Naive thymus-derived CD4-positive, alpha-beta T cell (primary cell): ENCODE data around the gene CSHL1. TPM values are rescaled to one million over a fixed set of nuclear protein-coding genes. Genes with fewer than 3 reads are reported as not detected.

Source experiments
- ATAC-seq: fragments of 150-1000 bp; cut with Tn5 transposase; 2 replicates; pipeline ENCODE4 v1.10.0; 2021; ENCODE audit warnings: mild to moderate bottlenecking, moderate library complexity
- CTCF ChIA-PET: fragments of 350-600 bp; sonication (Branson Sonifier 250); formaldehyde crosslinking; loops from one replicate; lab custom pipeline; 2021; ENCODE audit warnings: antibody characterized with exemption; lab: Charles Lee
- POLR2A ChIA-PET: fragments of 350-600 bp; sonication (Branson Sonifier 250); formaldehyde crosslinking; loops from one replicate; lab custom pipeline; 2021; ENCODE audit warnings: antibody characterized with exemption, inconsistent platforms; lab: Charles Lee
- DNase-seq, 9 donors: peaks; one replicate each; pipeline versions ENCODE4 v3.0.0 to v3.0.0-alpha.2; 2020 to 2022; ENCODE audit warnings: mixed read lengths in 1 of 9
- H3K27ac ChIP-seq: one replicate; pipeline ENCODE4 v1.7.0; 2013; ENCODE audit warnings: mild to moderate bottlenecking, low read depth, low read length, moderate library complexity
- H3K27me3 ChIP-seq, 2 donors: one replicate each; pipeline ENCODE4 v1.7.0; 2013; ENCODE audit warnings: low read length in 2 of 2, mild to moderate bottlenecking in 2 of 2, moderate library complexity in 2 of 2; ENCODE audit not compliant: control insufficient read depth in 2 of 2, insufficient read depth in 2 of 2
- H3K36me3 ChIP-seq, 3 experiments: 1 replicate in 2 of 3; 2 replicates in 1 of 3; pipeline ENCODE4 v1.7.0; 2013; ENCODE audit warnings: low read length in 3 of 3, mild to moderate bottlenecking in 3 of 3, moderate library complexity in 1 of 3; ENCODE audit not compliant: insufficient read depth in 3 of 3, control insufficient read depth in 2 of 3
- H3K4me1 ChIP-seq, 2 donors: one replicate each; pipeline ENCODE4 v1.7.0; 2013; ENCODE audit warnings: low read length in 2 of 2, mild to moderate bottlenecking in 2 of 2, moderate library complexity in 1 of 2; ENCODE audit not compliant: control insufficient read depth in 2 of 2, insufficient read depth in 2 of 2
- H3K4me3 ChIP-seq: 2 replicates; pipeline ENCODE4 v1.7.0; 2013; ENCODE audit warnings: mild to moderate bottlenecking, low read length
- H3K9me3 ChIP-seq, 3 experiments: 1 replicate in 2 of 3; 2 replicates in 1 of 3; pipeline ENCODE4 v1.7.0; 2013; ENCODE audit warnings: low read length in 3 of 3; ENCODE audit not compliant: control insufficient read depth in 2 of 3
- H3K27ac Mint-ChIP-seq, 9 donors: one replicate each; pipeline ENCODE4 v1.8.0; 2020 to 2022; ENCODE audit warnings: mixed read lengths in 9 of 9, mild to moderate bottlenecking in 8 of 9, moderate library complexity in 5 of 9, inconsistent platforms in 2 of 9
- H3K27me3 Mint-ChIP-seq, 5 donors: one replicate each; pipeline ENCODE4 v1.8.0; 2021 to 2022; ENCODE audit warnings: mixed read lengths in 5 of 5, mild to moderate bottlenecking in 1 of 5
- H3K36me3 Mint-ChIP-seq, 5 donors: one replicate each; pipeline ENCODE4 v1.8.0; 2020 to 2022; ENCODE audit warnings: mixed read lengths in 5 of 5, mild to moderate bottlenecking in 3 of 5, inconsistent platforms in 1 of 5
- H3K4me1 Mint-ChIP-seq, 7 donors: one replicate each; pipeline ENCODE4 v1.8.0; 2020 to 2022; ENCODE audit warnings: mixed read lengths in 7 of 7, mild to moderate bottlenecking in 3 of 7, inconsistent platforms in 1 of 7
- H3K4me3 Mint-ChIP-seq, 10 donors: one replicate each; pipeline ENCODE4 v1.8.0; 2020 to 2022; ENCODE audit warnings: mild to moderate bottlenecking in 10 of 10, mixed read lengths in 10 of 10, moderate library complexity in 6 of 10, inconsistent platforms in 2 of 10
- H3K9me3 Mint-ChIP-seq, 11 donors: one replicate each; pipeline ENCODE4 v1.8.0; 2020 to 2022; ENCODE audit warnings: mixed read lengths in 11 of 11, mild to moderate bottlenecking in 4 of 11, inconsistent platforms in 1 of 11, moderate library complexity in 1 of 11
- intact Hi-C, 2 donors: fragments of 100-400 bp; cut with micrococcal nuclease; formaldehyde crosslinking; loops; one replicate each; pipeline ENCODE4 v1.15.1; 2023
- polyA plus RNA-seq, 2 donors: library from polyadenylated mRNA; unstranded; fragments of 300-500 nt; fragmentation: Illumina TruSeq; gene quantifications; one replicate each; pipeline ENCODE4 v1.2.3, GENCODE V29; 2021
- total RNA-seq, 6 experiments: library from RNA in 5 of 6; stranded (reverse) in 5 of 6; gene quantifications; 1 replicate in 5 of 6; 2 replicates in 1 of 6; pipeline ENCODE4 v1.2.3 and lab custom pipeline; 2021 to 2026

The CSHL1 gene
- total and polyA plus RNA-seq, 7 experiments from 2014 or later: not detected

- Mint-ChIP-seq H3K9me3 (no peaks in the 10 kb centered on the region), H3K36me3 (no peaks in the 10 kb centered on the region), H3K27me3 (peaks cover 0 to 7% (median 0%) of the 10 kb centered on the region in 5 donors), H3K4me3 (no peak overlapping the region), H3K27ac (no peak overlapping the region), H3K4me1 (peaks cover 8 to 30% (median 20%) of the 10 kb centered on the region in 7 donors)
- ChIA-PET POLR2A (interaction anchor here (0.6 kb wide), 2 partner anchors 22 to 514 kb away, joined by 3 read pairs; no protein-coding TSS in a partner anchor), CTCF (no interaction called here)
- no peaks in the 10 kb centered on the region for H3K9me3 ChIP-seq
- no peak overlapping the region for H3K27ac ChIP-seq
- H3K36me3 ChIP-seq: no peaks in the 10 kb centered on the region
- no peak overlapping the region for H3K4me3 ChIP-seq
- intact Hi-C loops: no loop called here
- DNase-seq: no peak
- ATAC-seq: no peak
- peaks cover 11% of the 10 kb centered on the region in 2 donors for H3K4me1 ChIP-seq
- no peaks in the 10 kb centered on the region for H3K27me3 ChIP-seq
These were observed 30.7 kb upstream of the CSHL1 start for GRCh38 chr17:63941751-63942150.

GRCh38 chr17:63941162-63941561 lies 30.1 kb upstream of the CSHL1 start:
- Mint-ChIP-seq H3K36me3 (no peaks in the 10 kb centered on the region), H3K9me3 (no peaks in the 10 kb centered on the region), H3K27ac (no peak overlapping the region), H3K4me3 (no peak overlapping the region), H3K27me3 (peaks cover 0 to 10% (median 0%) of the 10 kb centered on the region in 5 donors), H3K4me1 (peaks cover 5 to 25% (median 15%) of the 10 kb centered on the region in 7 donors)
- no peak overlapping the region for H3K27ac ChIP-seq
- no peak for ATAC-seq
- POLR2A ChIA-PET: no interaction called here
- intact Hi-C loops: no loop called here
- no peaks in the 10 kb centered on the region for H3K27me3 ChIP-seq
- H3K4me3 ChIP-seq: no peak overlapping the region
- CTCF ChIA-PET: interaction anchor here (1.0 kb wide), 1 partner anchor 22 kb away, joined by 3 read pairs; no protein-coding TSS in a partner anchor
- no peaks in the 10 kb centered on the region for H3K9me3 ChIP-seq
- peaks cover 5% of the 10 kb centered on the region in 2 donors for H3K4me1 ChIP-seq
- no peaks in the 10 kb centered on the region for H3K36me3 ChIP-seq
- no peak for DNase-seq

DNA sequence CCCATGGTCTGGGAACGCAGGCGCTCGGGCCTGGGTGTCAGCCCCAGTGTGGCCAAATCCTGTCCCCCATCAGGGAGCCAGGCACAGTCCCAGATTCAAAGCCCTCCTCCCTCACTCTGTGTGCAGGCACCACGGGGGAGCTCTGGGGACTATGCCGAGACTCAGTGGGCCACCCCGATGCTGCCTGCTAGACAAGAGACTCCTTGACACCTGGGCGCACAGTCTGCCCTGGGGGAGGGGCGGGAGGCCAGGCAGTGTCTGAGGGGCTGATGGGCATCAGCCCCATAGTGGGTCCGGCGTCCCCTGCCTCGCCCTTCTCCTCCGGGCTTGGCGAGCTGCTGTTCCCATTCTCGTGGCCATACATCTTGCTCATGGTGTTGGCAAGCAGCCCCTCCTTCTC lies 29.5 kb upstream of the CSHL1 start:
- DNase-seq (no peak), ATAC-seq (no peak)
- Histone ChIP-seq H3K36me3 (no peaks in the 10 kb centered on the region), H3K27me3 (no peaks in the 10 kb centered on the region), H3K9me3 (no peaks in the 10 kb centered on the region), H3K27ac (no peak overlapping the region), H3K4me3 (no peak overlapping the region), H3K4me1 (no peaks in the 10 kb centered on the region)
- H3K36me3 Mint-ChIP-seq: no peaks in the 10 kb centered on the region
- H3K4me3 Mint-ChIP-seq: no peak overlapping the region
- ChIA-PET CTCF (interaction anchor here (0.8 to 1.0 kb wide), 3 partner anchors 10 to 21 kb away, joined by 3 to 5 read pairs (median 4); no protein-coding TSS in a partner anchor), POLR2A (no interaction called here)
- peaks cover 0 to 15% (median 0%) of the 10 kb centered on the region in 5 donors for H3K27me3 Mint-ChIP-seq
- H3K27ac Mint-ChIP-seq: no peak overlapping the region
- H3K9me3 Mint-ChIP-seq: no peaks in the 10 kb centered on the region
- intact Hi-C loops: no loop called here
- H3K4me1 Mint-ChIP-seq: peaks cover 4 to 20% (median 11%) of the 10 kb centered on the region in 7 donors

GRCh38 chr17:63939884-63940283 lies 28.8 kb upstream of the CSHL1 start:
- Histone ChIP-seq H3K27ac (no peak overlapping the region), H3K36me3 (no peaks in the 10 kb centered on the region), H3K9me3 (no peaks in the 10 kb centered on the region), H3K4me3 (no peak overlapping the region), H3K27me3 (no peaks in the 10 kb centered on the region), H3K4me1 (no peaks in the 10 kb centered on the region)
- Mint-ChIP-seq H3K27me3 (peaks cover 0 to 13% (median 0%) of the 10 kb centered on the region in 5 donors), H3K4me3 (no peak overlapping the region), H3K9me3 (no peaks in the 10 kb centered on the region), H3K36me3 (no peaks in the 10 kb centered on the region), H3K27ac (peak overlapping the region in 1 of 9 donors; percentile 17), H3K4me1 (peaks cover 0 to 15% (median 5%) of the 10 kb centered on the region in 7 donors)
- ATAC-seq (no peak), DNase-seq (no peak)
- POLR2A ChIA-PET: no interaction called here
- CTCF ChIA-PET: interaction anchor here (0.8 to 1.0 kb wide), 3 partner anchors 11 to 28 kb away, joined by 3 to 5 read pairs (median 4); no protein-coding TSS in a partner anchor
- intact Hi-C loops: no loop called here

DNA sequence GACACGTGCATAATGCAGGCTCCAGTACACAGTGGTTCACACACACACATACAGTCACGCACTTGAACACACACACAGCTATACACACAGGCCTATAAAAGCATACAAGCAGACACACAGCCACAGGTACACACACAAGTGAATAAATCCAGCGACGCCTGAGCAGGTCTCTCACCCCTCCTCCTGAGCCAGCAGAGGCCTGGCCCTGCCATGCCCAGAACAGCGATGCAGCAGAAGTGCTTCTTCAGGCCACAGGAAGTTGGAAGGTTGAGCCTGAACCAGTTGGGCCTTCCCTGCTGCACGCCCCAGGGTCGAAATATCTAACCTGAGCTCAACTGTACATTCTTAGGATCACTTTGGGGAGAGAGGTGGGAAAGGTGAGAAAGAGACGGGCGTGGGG lies 28.3 kb upstream of the CSHL1 start:
- POLR2A ChIA-PET: no interaction called here
- CTCF ChIA-PET: interaction anchor here (0.9 to 1.0 kb wide), 2 partner anchors 18 to 27 kb away, joined by 3 to 4 read pairs; no protein-coding TSS in a partner anchor
- no peak overlapping the region for H3K27ac ChIP-seq

DNA sequence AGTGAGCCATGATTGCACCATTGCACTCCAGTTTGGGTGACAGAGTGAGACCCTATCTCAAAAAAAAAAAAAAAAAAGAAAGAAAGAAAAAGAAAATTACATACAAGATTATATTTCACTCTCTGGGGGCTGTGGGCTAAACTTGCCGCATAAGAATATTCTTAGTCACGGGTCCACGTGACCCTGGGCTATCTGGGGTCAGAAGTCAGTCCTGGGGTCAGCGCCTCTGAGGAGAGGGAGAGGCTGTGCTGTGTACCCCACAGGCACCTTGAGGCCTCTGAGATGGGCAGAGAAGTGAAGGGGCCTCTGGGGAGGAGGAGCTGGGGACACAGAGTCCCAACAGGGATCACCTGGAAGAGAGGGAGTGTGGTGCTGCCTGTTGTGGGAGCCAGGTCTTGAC lies 26.9 kb upstream of the CSHL1 start:
- intact Hi-C loops: no loop called here
- H3K27me3 Mint-ChIP-seq: peaks cover 0 to 10% (median 0%) of the 10 kb centered on the region in 5 donors
- H3K4me1 ChIP-seq: peaks cover 0 to under 1% of the 10 kb centered on the region in 2 donors
- ChIA-PET POLR2A (no interaction called here), CTCF (no interaction called here)
- no peak overlapping the region for H3K27ac ChIP-seq
- peaks cover 3 to 16% (median 10%) of the 10 kb centered on the region in 7 donors for H3K4me1 Mint-ChIP-seq
- H3K27ac Mint-ChIP-seq: no peak overlapping the region
- no peaks in the 10 kb centered on the region for H3K9me3 Mint-ChIP-seq
- H3K36me3 ChIP-seq: no peaks in the 10 kb centered on the region
- H3K4me3 ChIP-seq: no peak overlapping the region
- no peaks in the 10 kb centered on the region for H3K9me3 ChIP-seq
- no peaks in the 10 kb centered on the region for H3K27me3 ChIP-seq
- ATAC-seq: no peak
- no peak for DNase-seq
- no peaks in the 10 kb centered on the region for H3K36me3 Mint-ChIP-seq
- H3K4me3 Mint-ChIP-seq: no peak overlapping the region

More for the DNA sequence above, 28.3 kb upstream of the CSHL1 start:
- ATAC-seq (no peak), DNase-seq (no peak)
- no peaks in the 10 kb centered on the region for H3K9me3 Mint-ChIP-seq
- no peaks in the 10 kb centered on the region for H3K27me3 ChIP-seq
- no peaks in the 10 kb centered on the region for H3K36me3 ChIP-seq
- intact Hi-C loops: no loop called here
- no peak overlapping the region for H3K4me3 ChIP-seq
- H3K27ac Mint-ChIP-seq: peak overlapping the region in 2 of 9 donors; percentile 23 to 78
- H3K36me3 Mint-ChIP-seq: no peaks in the 10 kb centered on the region
- H3K4me3 Mint-ChIP-seq: no peak overlapping the region
- H3K4me1 ChIP-seq: no peaks in the 10 kb centered on the region
- H3K9me3 ChIP-seq: no peaks in the 10 kb centered on the region
- H3K27me3 Mint-ChIP-seq: peaks cover 0 to 13% (median 0%) of the 10 kb centered on the region in 5 donors
- peaks cover 0 to 15% (median 5%) of the 10 kb centered on the region in 7 donors for H3K4me1 Mint-ChIP-seq

GRCh38 chr17:63937319-63937718 lies 26.3 kb upstream of the CSHL1 start:
- ATAC-seq (no peak), DNase-seq (no peak)
- Mint-ChIP-seq H3K9me3 (no peaks in the 10 kb centered on the region), H3K27me3 (peaks cover 0 to 9% (median 0%) of the 10 kb centered on the region in 5 donors), H3K4me1 (peaks cover 5 to 22% (median 16%) of the 10 kb centered on the region in 7 donors), H3K4me3 (no peak overlapping the region), H3K27ac (no peak overlapping the region), H3K36me3 (no peaks in the 10 kb centered on the region)
- intact Hi-C loops: no loop called here
- H3K4me1 ChIP-seq: peaks cover 3 to 7% of the 10 kb centered on the region in 2 donors
- H3K36me3 ChIP-seq: no peaks in the 10 kb centered on the region
- no peak overlapping the region for H3K4me3 ChIP-seq
- H3K27ac ChIP-seq: no peak overlapping the region
- no peaks in the 10 kb centered on the region for H3K27me3 ChIP-seq
- H3K9me3 ChIP-seq: no peaks in the 10 kb centered on the region
- ChIA-PET POLR2A (no interaction called here), CTCF (interaction anchor here (1.3 kb wide), 1 partner anchor 9 kb away, joined by 9 read pairs; no protein-coding TSS in a partner anchor)
